A673 (cell line): Measurements from ENCODE around the gene PPCDC. TPM values are rescaled to one million over a fixed set of nuclear protein-coding genes. Genes with fewer than 3 reads are reported as not detected.

Experiments
- Bru-seq: library from RNA; stranded (reverse); fragments of 400-500 nt; gene quantifications from one replicate; lab custom pipeline; 2021; lab: Mats Ljungman, UMichigan
- BruChase-seq, 2 experiments: library from RNA; stranded (reverse); fragments of 400-500 nt; gene quantifications; one replicate each; lab custom pipeline; 2021; lab: Mats Ljungman, UMichigan
- BruUV-seq: library from RNA; stranded (reverse); fragments of 400-500 nt; replicated peaks from 2 replicates; lab custom pipeline; 2021; lab: Mats Ljungman, UMichigan
- CTCF ChIA-PET: fragments of 300-600 bp; sonication (Branson Sonifier 250); formaldehyde crosslinking; loops from one replicate; lab custom pipeline; 2022; ENCODE audit warnings: antibody characterized with exemption; lab: Charles Lee
- POLR2A ChIA-PET: fragments of 300-600 bp; sonication (Branson Sonifier 250); formaldehyde crosslinking; loops from one replicate; lab custom pipeline; 2022; ENCODE audit warnings: antibody characterized with exemption; ENCODE audit not compliant: low non-redundant PET; lab: Charles Lee
- DNase-seq: peaks from one replicate; pipeline ENCODE4 v3.0.0-alpha.2; 2015; ENCODE audit warnings: low spot score
- H3K27ac ChIP-seq: fragments of 200-600 bp; sonication (generic); 2 replicates; pipeline ENCODE4 v1.5.1; 2016; ENCODE audit warnings: mixed run types, low read depth, mild to moderate bottlenecking, mixed read lengths, antibody characterized with exemption, low read length; ENCODE audit not compliant: poor library complexity, severe bottlenecking
- H3K27me3 ChIP-seq: fragments of 200-600 bp; sonication (generic); replicated peaks from 2 replicates; pipeline ENCODE4 v1.6.1; 2017; ENCODE audit warnings: mixed run types, low read depth, mild to moderate bottlenecking, mixed read lengths, antibody characterized with exemption, low read length; ENCODE audit not compliant: insufficient read depth, poor library complexity
- H3K36me3 ChIP-seq: fragments of 200-600 bp; sonication (generic); 2 replicates; pipeline ENCODE4 v1.6.1; 2016; ENCODE audit warnings: mixed run types, mild to moderate bottlenecking, mixed read lengths, antibody characterized with exemption, low read length; ENCODE audit not compliant: insufficient read depth, poor library complexity, severe bottlenecking
- H3K4me1 ChIP-seq: fragments of 200-600 bp; sonication (generic); 2 replicates; pipeline ENCODE4 v1.6.1; 2017; ENCODE audit warnings: mixed run types, mild to moderate bottlenecking, mixed read lengths, antibody characterized with exemption, low read length; ENCODE audit not compliant: insufficient read depth, poor library complexity, severe bottlenecking
- H3K4me3 ChIP-seq: fragments of 200-600 bp; sonication (generic); 2 replicates; pipeline ENCODE4 v1.5.1; 2016; ENCODE audit warnings: low read depth, mixed run types, mild to moderate bottlenecking, mixed read lengths, low read length; ENCODE audit not compliant: poor library complexity, severe bottlenecking
- H3K9me3 ChIP-seq: fragments of 200-600 bp; sonication (generic); 2 replicates; pipeline ENCODE4 v1.6.1; 2016; ENCODE audit warnings: mixed run types, low read depth, mild to moderate bottlenecking, mixed read lengths, antibody characterized with exemption, low read length; ENCODE audit not compliant: poor library complexity, severe bottlenecking
- CTCF ChIP-seq: fragments of 300-800, 200-600 bp; sonication (generic); conservative IDR thresholded peaks from 2 replicates; pipeline ENCODE4 v1.5.1; 2017; ENCODE audit warnings: low read depth, mild to moderate bottlenecking, antibody characterized with exemption, low read length, moderate library complexity, mixed read lengths
- EZH2 ChIP-seq: fragments of 200-600 bp; sonication (generic); IDR thresholded peaks from 2 replicates; pipeline ENCODE4 v1.6.1; 2017; ENCODE audit warnings: borderline replicate concordance, low read depth, mild to moderate bottlenecking, mixed read lengths, antibody characterized with exemption, low read length; ENCODE audit not compliant: poor library complexity, severe bottlenecking
- intact Hi-C: fragments of 100-400 bp; cut with micrococcal nuclease; formaldehyde crosslinking; loops from one replicate; pipeline ENCODE4 v1.10.0; 2022; ENCODE audit not compliant: unreplicated experiment
- long read RNA-seq: library from polyadenylated mRNA; stranded (forward); transcript quantifications from one replicate; pipeline ENCODE4 v2.0.0, GENCODE V29; 2022
- total RNA-seq: library from RNA; stranded (reverse); gene quantifications from 2 replicates; pipeline ENCODE4 v1.2.3, GENCODE V29; 2021

PPCDC gene
- total RNA-seq (13.3 and 18.9 TPM in 2 replicates), Bru-seq, nascent RNA (percentile 69 among the genes with signal in this experiment), BruChase-seq, experiment 1, labeled RNA remaining after a 2-hour chase (percentile 70 among the genes with signal in this experiment), BruChase-seq, experiment 2, labeled RNA remaining after a 6-hour chase (percentile 69 among the genes with signal in this experiment)
- long read RNA-seq, transcript PPCDC-211 (5 exons, 464 nt), result major isoform, 5 of 15 reads
- long read RNA-seq, partial matches to known transcripts, result 1 of 15 reads
- long read RNA-seq, other reads (novel, unspliced or antisense), result 4 of 15 reads

GRCh38 chr15:75023181-75023871 is at the start of gene PPCDC:
Gene PPCDC (plus strand): TSS chr15:75023590. CDS start chr15:75028319, 4,729 bp downstream.
- Histone ChIP-seq H3K27ac (peak within 1 kb of the TSS; percentile 95), H3K27me3 (no peaks in the 10 kb centered on the region), H3K9me3 (no peaks in the 10 kb centered on the region), H3K36me3 (no peaks in the 10 kb centered on the region), H3K4me3 (peak within 1 kb of the TSS; percentile 79), H3K4me1 (peaks cover 15% of the 10 kb centered on the region)
- BruUV-seq, result no TSS peak
- CTCF ChIA-PET, result interaction anchor here (0.6 to 1.0 kb wide), 2 partner anchors 178 to 252 kb away, joined by 3 read pairs; partner anchors contain the start of gene C15orf39
- TF ChIP-seq EZH2 (no peak), CTCF (no peak)
- POLR2A ChIA-PET, result interaction anchor here (0.7 kb wide), 1 partner anchor 9 kb away, joined by 3 read pairs; no protein-coding TSS in a partner anchor
- DNase-seq, result peak; percentile 98
- intact Hi-C loops, result loop anchor here (10.0 kb wide), 1 partner anchor 641 kb away; no protein-coding TSS in a partner anchor

GRCh38 chr15:74976159-74976558 is 47.2 kb upstream of the PPCDC start:
- H3K27ac ChIP-seq, result no peak overlapping the region
- no peaks in the 10 kb centered on the region for H3K4me1 ChIP-seq
- no TSS peak for BruUV-seq
- CTCF ChIA-PET, result no interaction called here
- no peak for DNase-seq
- intact Hi-C loops, result no loop called here
- H3K4me3 ChIP-seq, result no peak overlapping the region
- POLR2A ChIA-PET, result no interaction called here
- H3K9me3 ChIP-seq, result no peaks in the 10 kb centered on the region
- H3K36me3 ChIP-seq, result no peaks in the 10 kb centered on the region
- TF ChIP-seq EZH2 (no peak), CTCF (no peak)
- H3K27me3 ChIP-seq, result no peaks in the 10 kb centered on the region

- no TSS peak for BruUV-seq
- POLR2A ChIA-PET, result no interaction called here
- no peak overlapping the region for H3K4me3 ChIP-seq
- no peaks in the 10 kb centered on the region for H3K4me1 ChIP-seq
- CTCF ChIA-PET, result no interaction called here
- DNase-seq, result no peak
- H3K27ac ChIP-seq, result no peak overlapping the region
- TF ChIP-seq EZH2 (no peak), CTCF (no peak)
- no peaks in the 10 kb centered on the region for H3K36me3 ChIP-seq
- intact Hi-C loops, result no loop called here
- no peaks in the 10 kb centered on the region for H3K27me3 ChIP-seq
- H3K9me3 ChIP-seq, result no peaks in the 10 kb centered on the region
These were observed 45.8 kb upstream of the PPCDC start for GRCh38 chr15:74977599-74977998.
